Posterior vena cava (tissue), 2 donors: ENCODE results near the gene TNFRSF19. TPM values are rescaled to one million over a fixed set of nuclear protein-coding genes. Genes with fewer than 3 reads are reported as not detected.

Source experiments
- total RNA-seq, 2 donors: library from RNA; stranded (reverse); fragmentation: NEBNext Ultra II Directional; extraction: Animal tissue kit (Norgen Biotek cat#: 25700); gene quantifications; one replicate each; pipeline ENCODE4 v1.2.1, GENCODE V29; 2021
- donor health status: DM: yes; HTN: yes; CAD: no.
- donor health status: DM: yes; HTN: yes; CAD: no.

Gene TNFRSF19
- total RNA-seq, 2 donors from 2014 or later, result 3.6 to 8.2 TPM

Other genes starting within 250 kb of the TNFRSF19 start
- 10 to 100 TPM; 32.6 to 61.2 TPM for gene SACS, start 136.7 kb upstream of the TNFRSF19 start, total RNA-seq